Activated naive CD4-positive, alpha-beta T cell treated with anti-CD3 and anti-CD28 coated beads for 36 hours (primary cell): Measurements from ENCODE around the gene FXN. TPM values are rescaled to one million over a fixed set of nuclear protein-coding genes. Genes with fewer than 3 reads are reported as not detected.
"Not testable (repeated sequence)": the region's sequence is repeated elsewhere in the genome, so short reads cannot be mapped to it uniquely, and the experiment has no call there.

ENCODE experiments used
- CTCF ChIA-PET: fragments of 350-600 bp; sonication (Branson Sonifier 250); formaldehyde crosslinking; loops from one replicate; lab custom pipeline; 2021; ENCODE audit warnings: antibody characterized with exemption; lab: Charles Lee
- DNase-seq: peaks from one replicate; pipeline ENCODE4 v3.0.0-alpha.2; 2020
- H3K27ac Mint-ChIP-seq: one replicate; pipeline ENCODE4 v1.8.0; 2021; ENCODE audit warnings: mild to moderate bottlenecking, mixed read lengths
- H3K27me3 Mint-ChIP-seq: one replicate; pipeline ENCODE4 v1.8.0; 2021; ENCODE audit warnings: low read depth, mixed read lengths
- H3K36me3 Mint-ChIP-seq: one replicate; pipeline ENCODE4 v1.8.0; 2021; ENCODE audit warnings: low read depth, mixed read lengths
- H3K4me1 Mint-ChIP-seq: one replicate; pipeline ENCODE4 v1.8.0; 2021; ENCODE audit warnings: low read depth, mixed read lengths
- H3K4me3 Mint-ChIP-seq: one replicate; pipeline ENCODE4 v1.8.0; 2021; ENCODE audit warnings: mild to moderate bottlenecking, moderate library complexity, mixed read lengths
- H3K9me3 Mint-ChIP-seq: one replicate; pipeline ENCODE4 v1.8.0; 2021; ENCODE audit warnings: mixed read lengths
- intact Hi-C: fragments of 100-400 bp; cut with micrococcal nuclease; formaldehyde crosslinking; loops from one replicate; pipeline ENCODE4 v1.15.1; 2023
- total RNA-seq, 2 experiments: library from RNA; stranded (reverse); gene quantifications; one replicate each; pipeline ENCODE4 v1.2.3, GENCODE V29; 2021

FXN gene
- total RNA-seq, 2 experiments from 2014 or later, result 16.8 to 17.3 TPM

- intact Hi-C loops, DNase-seq, H3K4me3 Mint-ChIP-seq, H3K27me3 Mint-ChIP-seq, H3K36me3 Mint-ChIP-seq, H3K27ac Mint-ChIP-seq, H3K4me1 Mint-ChIP-seq, H3K9me3 Mint-ChIP-seq: not testable (repeated sequence)
- CTCF ChIA-PET, result interaction anchor here (0.7 kb wide), 2 partner anchors 10 to 373 kb away, joined by 3 to 4 read pairs; no protein-coding TSS in a partner anchor
These were observed 77.1 kb downstream of the FXN start for GRCh38 chr9:69112646-69113045.

GRCh38 chr9:69115621-69116020, 80.1 kb downstream of the FXN start:
- no peak for DNase-seq
- H3K4me3 Mint-ChIP-seq, result no peak overlapping the region
- peaks cover 2% of the 10 kb centered on the region for H3K36me3 Mint-ChIP-seq
- H3K4me1 Mint-ChIP-seq, result peaks cover under 1% of the 10 kb centered on the region
- H3K27me3 Mint-ChIP-seq, result no peaks in the 10 kb centered on the region
- H3K9me3 Mint-ChIP-seq, result no peaks in the 10 kb centered on the region
- CTCF ChIA-PET, result no interaction called here
- intact Hi-C loops, result no loop called here
- no peak overlapping the region for H3K27ac Mint-ChIP-seq

GRCh38 chr9:69118656-69119055, 83.1 kb downstream of the FXN start:
- intact Hi-C loops, result no loop called here
- no peaks in the 10 kb centered on the region for H3K9me3 Mint-ChIP-seq
- CTCF ChIA-PET, result no interaction called here
- peaks cover 2% of the 10 kb centered on the region for H3K36me3 Mint-ChIP-seq
- no peaks in the 10 kb centered on the region for H3K27me3 Mint-ChIP-seq
- no peak for DNase-seq
- H3K27ac Mint-ChIP-seq, result no peak overlapping the region
- H3K4me1 Mint-ChIP-seq, result peaks cover 13% of the 10 kb centered on the region
- no peak overlapping the region for H3K4me3 Mint-ChIP-seq

GRCh38 chr9:69120380-69121154, 85.0 kb downstream of the FXN start:
- peaks cover 13% of the 10 kb centered on the region for H3K4me1 Mint-ChIP-seq
- peaks cover 2% of the 10 kb centered on the region for H3K36me3 Mint-ChIP-seq
- intact Hi-C loops, result loop anchor here (5.0 kb wide), 2 partner anchors 57 to 72 kb away; no protein-coding TSS in a partner anchor
- no peak overlapping the region for H3K27ac Mint-ChIP-seq
- CTCF ChIA-PET, result interaction anchor here (0.8 to 2.3 kb wide), 3 partner anchors 11 to 72 kb away, joined by 3 to 8 read pairs (median 3); no protein-coding TSS in a partner anchor
- peak; percentile 38 for DNase-seq
- peak overlapping the region; percentile 72 for H3K4me3 Mint-ChIP-seq
- no peaks in the 10 kb centered on the region for H3K9me3 Mint-ChIP-seq
- H3K27me3 Mint-ChIP-seq, result no peaks in the 10 kb centered on the region

- intact Hi-C loops, result loop anchor here (5.0 kb wide), 2 partner anchors 56 to 71 kb away; no protein-coding TSS in a partner anchor
- CTCF ChIA-PET, result interaction anchor here (0.8 to 2.3 kb wide), 6 partner anchors 10 to 86 kb away, joined by 3 to 8 read pairs (median 3); partner anchors contain the start of gene FXN
- H3K4me1 Mint-ChIP-seq, result peaks cover 13% of the 10 kb centered on the region
These were observed 85.9 kb downstream of the FXN start for GRCh38 chr9:69121155-69122081.

GRCh38 chr9:69122082-69122548, 86.6 kb downstream of the FXN start:
- no peak overlapping the region for H3K27ac Mint-ChIP-seq
- H3K36me3 Mint-ChIP-seq, result peaks cover 2% of the 10 kb centered on the region
- intact Hi-C loops, result loop anchor here (5.0 kb wide), 2 partner anchors 55 to 70 kb away; no protein-coding TSS in a partner anchor
- H3K9me3 Mint-ChIP-seq, result no peaks in the 10 kb centered on the region
- H3K27me3 Mint-ChIP-seq, result no peaks in the 10 kb centered on the region
- CTCF ChIA-PET, result interaction anchor here (1.1 to 2.3 kb wide), 5 partner anchors 10 to 86 kb away, joined by 3 to 8 read pairs (median 3); partner anchors contain the start of gene FXN
- peak; percentile 56 for DNase-seq
- peaks cover 13% of the 10 kb centered on the region for H3K4me1 Mint-ChIP-seq
- peak overlapping the region; percentile 87 for H3K4me3 Mint-ChIP-seq

More at GRCh38 chr9:69121155-69122081, 85.9 kb downstream of the FXN start:
- Mint-ChIP-seq H3K36me3 (peaks cover 2% of the 10 kb centered on the region), H3K9me3 (no peaks in the 10 kb centered on the region), H3K27ac (no peak overlapping the region), H3K27me3 (no peaks in the 10 kb centered on the region), H3K4me3 (peak overlapping the region; percentile 87)
- DNase-seq, result peak; percentile 43

GRCh38 chr9:69122549-69123141, 87.1 kb downstream of the FXN start:
- H3K4me1 Mint-ChIP-seq, result peaks cover 13% of the 10 kb centered on the region
- H3K27ac Mint-ChIP-seq, result no peak overlapping the region
- CTCF ChIA-PET, result interaction anchor here (1.1 to 2.3 kb wide), 3 partner anchors 9 to 87 kb away, joined by 3 to 8 read pairs (median 4); partner anchors contain the start of gene FXN
- no peaks in the 10 kb centered on the region for H3K27me3 Mint-ChIP-seq
- DNase-seq, result peak; percentile 10
- peaks cover 2% of the 10 kb centered on the region for H3K36me3 Mint-ChIP-seq
- no peaks in the 10 kb centered on the region for H3K9me3 Mint-ChIP-seq
- H3K4me3 Mint-ChIP-seq, result peak overlapping the region; percentile 87
- intact Hi-C loops, result loop anchor here (5.0 kb wide), 2 partner anchors 55 to 70 kb away; no protein-coding TSS in a partner anchor

GRCh38 chr9:69130456-69131441, 95.2 kb downstream of the FXN start:
- Mint-ChIP-seq H3K27me3 (no peaks in the 10 kb centered on the region), H3K4me1 (no peaks in the 10 kb centered on the region), H3K4me3 (no peak overlapping the region), H3K27ac (no peak overlapping the region), H3K36me3 (no peaks in the 10 kb centered on the region), H3K9me3 (no peaks in the 10 kb centered on the region)
- intact Hi-C loops, result no loop called here
- CTCF ChIA-PET, result interaction anchor here (0.6 to 1.7 kb wide), 3 partner anchors 9 to 192 kb away, joined by 4 to 8 read pairs (median 5); no protein-coding TSS in a partner anchor
- no peak for DNase-seq

GRCh38 chr9:69131682-69132081, 96.1 kb downstream of the FXN start:
- H3K9me3 Mint-ChIP-seq, result no peaks in the 10 kb centered on the region
- no peaks in the 10 kb centered on the region for H3K4me1 Mint-ChIP-seq
- no peak for DNase-seq
- intact Hi-C loops, result no loop called here
- CTCF ChIA-PET, result interaction anchor here (1.0 to 1.7 kb wide), 2 partner anchors 10 to 15 kb away, joined by 3 to 8 read pairs; no protein-coding TSS in a partner anchor
- H3K36me3 Mint-ChIP-seq, result peaks cover 2% of the 10 kb centered on the region
- no peaks in the 10 kb centered on the region for H3K27me3 Mint-ChIP-seq
- no peak overlapping the region for H3K27ac Mint-ChIP-seq
- H3K4me3 Mint-ChIP-seq, result no peak overlapping the region

- H3K4me1 Mint-ChIP-seq, result no peaks in the 10 kb centered on the region
- no peaks in the 10 kb centered on the region for H3K27me3 Mint-ChIP-seq
- no peak overlapping the region for H3K27ac Mint-ChIP-seq
- no peak overlapping the region for H3K4me3 Mint-ChIP-seq
- CTCF ChIA-PET, result interaction anchor here (1.0 to 1.7 kb wide), 2 partner anchors 11 to 15 kb away, joined by 3 to 8 read pairs; no protein-coding TSS in a partner anchor
- no peaks in the 10 kb centered on the region for H3K9me3 Mint-ChIP-seq
- no peak for DNase-seq
- peaks cover 3% of the 10 kb centered on the region for H3K36me3 Mint-ChIP-seq
- intact Hi-C loops, result no loop called here
These were observed 96.8 kb downstream of the FXN start for GRCh38 chr9:69132361-69132760.
